Fibroblast of villous mesenchyme (primary cell): Measurements from ENCODE around the gene TBC1D22B. TPM values are rescaled to one million over a fixed set of nuclear protein-coding genes. Genes with fewer than 3 reads are reported as not detected.

Experiments used
- DNase-seq: peaks from one replicate; pipeline ENCODE4 v3.0.0-alpha.2; 2010; ENCODE audit warnings: low read depth
- H3K4me3 ChIP-seq: 2 replicates; pipeline ENCODE4 v1.5.1; 2011; ENCODE audit warnings: low read depth, mild to moderate bottlenecking, low read length
- CTCF ChIP-seq: IDR thresholded peaks from 2 replicates; pipeline ENCODE4 v1.5.1; 2012; ENCODE audit warnings: low read depth, mild to moderate bottlenecking, low read length; ENCODE audit not compliant: insufficient read depth
- total RNA-seq: library from RNA; depleted of rRNA; stranded (reverse); fragments of >200 nt; gene quantifications from 2 replicates; pipeline ENCODE4 v1.2.3, GENCODE V29; 2012

The TBC1D22B gene
- total RNA-seq, 1 donor = 10.8 TPM

DNA sequence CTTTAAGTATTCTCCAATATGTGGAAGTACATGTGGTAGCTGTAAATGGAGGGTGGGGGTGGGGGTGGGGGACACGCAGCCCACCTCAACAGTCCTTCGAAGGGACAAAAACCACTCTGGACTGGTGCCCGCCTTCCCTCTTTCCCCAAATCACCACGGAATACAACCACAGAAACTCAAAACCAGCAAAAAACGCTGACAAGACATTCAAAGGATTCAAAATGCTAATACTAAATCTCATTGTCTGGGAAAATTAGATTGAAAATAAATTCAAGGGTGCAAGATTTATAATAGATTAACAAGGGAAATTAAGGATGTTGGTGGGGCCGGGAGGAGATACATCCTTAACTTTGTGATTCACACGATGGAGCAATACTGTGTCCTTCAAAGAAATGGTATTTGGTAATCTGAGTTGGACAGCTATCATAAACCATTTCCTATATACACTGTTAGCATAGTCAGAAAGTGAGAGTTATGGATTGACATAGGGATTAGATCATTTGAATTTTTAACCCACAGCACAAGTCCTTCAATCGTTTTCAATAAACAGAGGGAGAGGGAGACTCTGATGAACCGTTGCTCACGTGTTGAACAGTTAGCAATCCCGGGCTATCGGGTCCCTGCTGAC lies 766 bp upstream of the TBC1D22B start:
- peak overlapping the region; percentile 94 for H3K4me3 ChIP-seq
- no peak for TF ChIP-seq CTCF
- peak; percentile 66 for DNase-seq

DNA sequence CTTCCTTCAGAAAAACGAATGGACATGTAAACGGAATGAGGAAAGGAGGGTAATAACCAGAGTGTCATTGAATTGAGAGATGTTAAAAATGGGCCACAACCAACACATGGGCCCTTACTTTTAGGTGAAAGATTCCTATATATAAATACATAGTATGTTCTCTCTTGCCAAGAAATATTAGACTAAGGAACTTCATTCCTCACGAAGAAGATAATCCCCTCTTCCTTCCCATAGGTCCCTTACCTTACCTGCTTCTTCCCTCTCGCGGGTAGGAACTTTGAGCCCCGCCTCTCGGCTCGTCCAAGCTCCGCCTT lies 295 bp upstream of the TBC1D22B start:
- no peak for DNase-seq
- peak overlapping the region; percentile 94 for H3K4me3 ChIP-seq
- TF ChIP-seq CTCF = no peak

- no peak for DNase-seq
- peak overlapping the region; percentile 94 for H3K4me3 ChIP-seq
- TF ChIP-seq CTCF = peak; percentile 21
Observed at GRCh38 chr6:37258405-37259105, 983 bp downstream of the TBC1D22B start.

- TF ChIP-seq CTCF = no peak
- no peak overlapping the region for H3K4me3 ChIP-seq
- DNase-seq = no peak
Observed at GRCh38 chr6:37259191-37259590, 1.6 kb downstream of the TBC1D22B start.

- TF ChIP-seq CTCF = no peak
- DNase-seq = no peak
Observed at GRCh38 chr6:37260040-37260439, 2.5 kb downstream of the TBC1D22B start.

DNA sequence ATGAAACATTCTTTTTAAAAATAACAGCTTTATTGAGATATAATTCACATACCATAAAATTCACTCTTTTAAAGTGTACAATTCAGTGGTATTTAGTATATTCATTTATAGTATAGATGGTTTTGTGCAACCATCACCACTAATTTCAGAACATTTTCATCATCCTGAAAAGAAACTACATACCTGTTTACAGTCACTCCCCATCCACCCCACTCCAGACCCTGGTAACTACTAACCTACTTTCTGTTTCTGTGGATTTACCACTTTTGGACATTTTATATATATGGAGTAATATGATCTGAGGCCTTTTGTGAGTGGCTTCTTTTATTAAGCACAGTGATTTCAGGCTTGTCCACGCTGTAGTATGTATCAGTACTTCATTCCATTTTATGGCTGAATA lies 2.9 kb downstream of the TBC1D22B start:
- DNase-seq = no peak
- TF ChIP-seq CTCF = no peak
- H3K4me3 ChIP-seq = no peak overlapping the region

More at GRCh38 chr6:37260040-37260439, 2.5 kb downstream of the TBC1D22B start:
- H3K4me3 ChIP-seq = no peak overlapping the region
